GM19397 (cell line): ENCODE measurements around the gene IGSF21.

Experiments
- ATAC-seq: cut with Tn5 transposase; IDR thresholded peaks from one replicate; pipeline ENCODE4 v1.9.1; 2021; ENCODE audit warnings: mild to moderate bottlenecking, moderate library complexity; ENCODE audit not compliant: unreplicated experiment

IGSF21 gene

DNA sequence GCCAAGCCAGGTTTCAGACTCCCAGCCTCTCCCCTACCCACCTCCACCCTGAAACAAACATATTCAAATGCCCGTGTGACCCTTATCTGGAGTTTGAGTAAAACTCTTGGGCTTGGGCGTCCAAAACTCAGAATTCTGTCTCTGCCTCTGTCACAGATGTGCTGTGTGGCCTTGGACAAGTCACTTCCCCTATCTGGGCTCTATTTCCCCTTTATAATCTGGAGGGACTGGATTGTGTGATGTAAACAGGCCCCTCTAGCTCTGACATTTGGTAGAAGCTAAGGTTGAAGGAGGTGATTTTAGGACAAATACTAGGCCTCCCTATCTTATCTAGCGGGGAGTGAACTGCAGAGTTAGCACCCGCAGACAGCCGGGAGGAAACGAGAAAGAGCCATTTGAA lies 67.5 kb downstream of the IGSF21 start:
- no peak for ATAC-seq

DNA sequence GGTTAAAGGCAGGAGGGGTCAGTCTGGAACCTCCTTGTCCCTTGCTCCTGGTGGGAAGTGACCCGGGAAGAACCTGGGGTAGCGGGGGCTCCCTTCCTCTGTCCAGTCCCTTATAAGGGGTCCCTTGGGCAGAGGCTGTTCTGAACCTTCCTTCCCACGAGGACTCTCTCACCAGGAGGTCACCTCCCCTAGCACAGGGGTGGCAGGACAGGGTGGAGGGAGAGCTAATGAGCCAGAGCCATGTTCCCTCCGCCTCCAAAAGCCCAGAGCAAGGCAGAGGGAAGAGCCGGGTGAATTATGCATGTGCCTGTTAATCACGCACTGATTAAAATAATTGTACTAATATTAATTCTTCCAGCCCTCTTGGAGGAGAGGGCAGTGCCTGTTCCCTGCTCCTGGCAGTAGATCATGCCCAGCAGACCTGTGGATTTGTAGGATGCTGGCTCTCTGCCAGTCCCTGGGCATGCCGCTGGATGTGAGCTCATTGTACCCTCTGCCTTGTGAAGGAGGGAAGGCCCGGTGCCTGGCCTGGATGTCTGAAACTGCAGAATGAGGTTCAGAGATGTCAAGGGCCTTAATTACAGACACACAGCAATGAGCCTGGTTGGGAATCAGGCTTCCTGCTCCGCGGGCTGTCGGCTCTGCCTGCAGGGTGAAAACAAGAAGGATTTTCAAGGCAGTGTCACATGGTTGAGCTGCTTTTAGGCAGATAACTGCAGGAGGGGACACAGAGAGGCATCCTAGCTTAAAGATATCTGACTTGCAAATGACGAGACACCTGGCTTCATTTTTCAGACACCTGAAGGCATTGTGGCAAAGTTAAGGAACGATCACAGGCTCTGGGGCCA lies 68.2 kb downstream of the IGSF21 start:
- no peak for ATAC-seq

GRCh38 chr1:18176619-18177018 lies 69.0 kb downstream of the IGSF21 start:
- no peak for ATAC-seq

DNA sequence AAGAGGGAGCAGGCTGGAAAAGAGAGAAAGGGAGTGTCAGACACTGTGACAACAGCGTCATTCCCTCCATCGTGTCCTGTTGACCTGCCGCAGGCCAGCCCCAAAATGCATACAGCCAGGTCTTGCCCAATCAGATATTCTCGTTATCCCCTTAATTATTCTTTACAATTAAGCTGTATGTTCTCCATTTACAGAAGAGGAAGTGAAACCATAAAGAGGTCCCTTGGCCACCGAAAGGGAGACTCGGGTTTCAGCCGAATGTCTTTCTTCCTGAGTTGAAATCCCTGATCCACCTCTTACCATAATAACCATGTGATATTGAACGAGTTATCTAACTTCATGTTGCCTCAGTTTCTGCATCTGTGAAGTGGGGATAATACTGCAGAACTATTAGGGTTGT lies 70.5 kb downstream of the IGSF21 start:
- ATAC-seq: no peak

DNA sequence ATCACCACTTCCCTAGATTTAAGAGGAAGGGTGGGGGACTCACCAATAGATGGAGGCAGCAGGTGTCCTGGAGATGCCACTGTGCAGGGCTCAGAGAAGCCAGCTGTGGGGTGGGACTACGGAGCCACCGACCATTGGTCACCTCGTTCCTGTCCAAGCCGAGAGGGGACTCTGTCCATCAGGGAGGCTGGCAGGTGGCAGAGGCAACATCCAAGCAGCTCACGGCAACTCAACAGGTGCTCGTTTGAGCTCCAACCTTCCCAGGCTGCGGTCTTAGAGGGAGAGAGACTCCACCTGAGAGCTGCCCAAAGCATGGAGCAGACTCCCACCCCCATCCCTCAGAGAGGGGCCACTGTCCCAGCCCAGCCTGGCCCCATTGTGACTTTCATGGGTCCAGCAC lies 71.4 kb downstream of the IGSF21 start:
- no peak for ATAC-seq

DNA sequence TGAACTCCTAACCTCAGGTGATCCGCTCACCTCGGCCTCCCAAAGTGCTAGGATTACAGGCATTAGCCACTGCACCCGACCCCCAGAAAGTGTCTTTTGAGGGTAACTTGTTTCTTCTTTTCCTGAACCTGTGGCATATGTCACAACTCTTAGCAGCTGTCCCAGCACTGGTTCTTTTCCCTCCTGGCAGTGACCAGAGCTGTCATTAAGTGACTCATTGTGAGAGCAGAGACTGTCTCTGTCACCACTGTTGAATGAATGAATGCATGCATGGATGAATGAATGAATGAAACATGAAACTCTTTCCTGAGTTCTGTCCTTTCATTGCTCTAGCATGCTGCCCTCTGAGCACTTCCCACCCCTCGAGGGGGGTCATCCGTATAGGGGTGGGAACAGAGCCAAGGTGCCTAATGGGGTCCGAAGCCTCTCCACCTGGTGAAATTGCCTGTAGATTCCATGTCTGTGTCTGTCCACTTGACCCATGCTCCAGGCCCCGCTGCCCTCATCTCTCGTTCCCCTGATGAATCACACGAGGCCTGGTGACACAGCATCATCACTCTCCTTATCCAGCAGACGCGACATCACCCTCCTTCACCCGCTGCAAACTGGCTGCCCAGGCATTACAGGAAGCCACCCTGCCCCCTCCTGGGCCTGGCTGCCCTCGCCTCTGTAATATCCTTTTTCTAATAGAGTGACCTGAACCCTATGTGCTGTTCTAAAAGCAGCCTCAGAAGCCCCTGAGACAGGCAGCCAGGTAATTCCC lies 75.0 kb downstream of the IGSF21 start:
- ATAC-seq: no peak

DNA sequence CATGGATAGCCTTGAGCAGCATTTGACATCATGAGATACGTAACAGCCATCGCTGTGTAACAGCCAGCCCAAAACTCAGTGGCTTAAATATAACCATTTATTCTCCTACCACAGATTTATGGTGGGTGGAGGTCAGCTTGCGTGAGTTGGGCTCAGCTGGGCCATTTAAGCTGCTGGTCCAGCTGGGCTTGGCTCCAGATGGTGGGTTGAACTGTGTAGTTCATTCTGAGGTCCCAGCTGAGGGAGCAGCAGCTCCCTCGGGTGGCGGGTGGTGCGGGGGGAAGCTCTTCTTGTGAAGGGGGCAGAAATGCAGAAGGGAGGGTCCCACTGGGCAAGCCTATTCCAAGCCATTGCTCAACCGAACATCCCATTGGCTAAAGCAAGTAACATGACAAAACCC lies 75.9 kb downstream of the IGSF21 start:
- no peak for ATAC-seq

DNA sequence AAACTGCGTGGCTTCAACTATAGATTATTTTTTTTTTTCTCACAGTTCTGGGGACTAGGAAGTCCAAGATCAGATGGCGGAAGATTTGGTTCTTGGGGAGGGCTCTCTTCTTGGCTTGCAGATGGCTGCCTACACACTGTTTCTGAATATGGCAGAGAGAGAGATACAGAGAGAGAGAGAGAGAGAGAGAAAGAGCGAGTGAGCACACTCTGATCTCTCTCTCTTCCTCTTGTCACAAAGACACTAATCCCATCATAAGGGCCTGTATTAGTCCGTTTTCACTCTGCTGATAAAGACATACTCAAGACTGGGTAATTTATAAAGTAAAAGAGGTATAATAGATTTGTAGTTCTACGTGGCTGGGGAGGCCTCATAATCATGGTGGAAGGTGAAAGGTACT lies 79.5 kb downstream of the IGSF21 start:
- ATAC-seq: no peak

- ATAC-seq: no peak
These were observed 81.4 kb downstream of the IGSF21 start for GRCh38 chr1:18188820-18189517.

GRCh38 chr1:18190598-18190997 lies 83.0 kb downstream of the IGSF21 start:
- ATAC-seq: no peak

DNA sequence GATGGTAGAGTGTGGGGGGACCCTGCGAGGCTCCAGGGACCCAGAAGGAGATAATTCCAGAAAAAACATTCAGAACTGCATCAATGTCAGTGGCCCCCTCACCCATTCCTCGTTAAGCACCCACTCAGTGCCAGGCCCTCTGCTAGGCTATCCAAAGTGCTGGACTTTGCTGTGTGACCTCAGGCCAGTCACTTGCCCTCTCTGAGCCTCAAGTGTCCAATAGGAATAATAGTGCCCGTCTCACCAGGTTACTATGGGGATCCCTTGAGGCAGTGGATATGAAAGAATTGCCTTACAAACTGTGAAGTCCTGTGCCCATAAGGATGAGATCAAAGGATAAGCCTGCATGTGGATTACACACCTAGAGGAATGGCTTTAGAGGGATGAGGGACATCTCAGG lies 83.4 kb downstream of the IGSF21 start:
- no peak for ATAC-seq

DNA sequence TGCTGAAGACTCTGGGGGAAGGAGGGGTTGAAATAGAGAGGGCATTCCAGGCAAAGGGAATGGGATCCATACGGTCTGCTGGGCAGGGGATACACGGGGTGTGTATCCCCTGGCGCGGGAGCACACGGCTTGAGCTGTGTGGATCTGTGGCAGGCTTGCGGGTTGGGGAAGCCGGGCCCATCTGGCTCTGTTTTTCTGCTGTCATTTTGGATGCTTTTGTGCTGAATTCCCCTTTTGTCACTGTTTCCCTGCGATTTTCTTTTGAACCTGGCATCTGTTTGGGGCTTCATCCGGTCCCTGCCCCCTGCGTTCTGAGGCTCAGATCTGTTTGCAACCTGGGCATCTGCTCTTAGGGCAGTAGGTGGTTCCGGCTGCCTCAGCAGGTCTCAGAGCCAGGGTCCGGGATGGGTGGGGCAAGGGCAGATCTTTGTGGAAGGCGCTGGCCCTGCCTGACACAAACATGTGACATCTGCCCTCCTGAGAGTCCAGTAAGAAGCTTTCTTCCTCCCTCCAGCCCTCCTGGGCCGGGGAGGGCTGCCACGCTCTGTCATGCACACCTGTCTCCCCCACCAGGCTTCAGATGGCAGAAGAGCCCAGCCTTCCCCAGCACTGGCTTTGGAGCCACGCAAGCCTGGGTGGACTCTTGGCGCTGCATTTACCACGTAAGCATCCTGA lies 84.0 kb downstream of the IGSF21 start:
- no peak for ATAC-seq

- no peak for ATAC-seq
These were observed 84.6 kb downstream of the IGSF21 start for GRCh38 chr1:18192182-18192581.

GRCh38 chr1:18192974-18193373 lies 85.4 kb downstream of the IGSF21 start:
- ATAC-seq: no peak

DNA sequence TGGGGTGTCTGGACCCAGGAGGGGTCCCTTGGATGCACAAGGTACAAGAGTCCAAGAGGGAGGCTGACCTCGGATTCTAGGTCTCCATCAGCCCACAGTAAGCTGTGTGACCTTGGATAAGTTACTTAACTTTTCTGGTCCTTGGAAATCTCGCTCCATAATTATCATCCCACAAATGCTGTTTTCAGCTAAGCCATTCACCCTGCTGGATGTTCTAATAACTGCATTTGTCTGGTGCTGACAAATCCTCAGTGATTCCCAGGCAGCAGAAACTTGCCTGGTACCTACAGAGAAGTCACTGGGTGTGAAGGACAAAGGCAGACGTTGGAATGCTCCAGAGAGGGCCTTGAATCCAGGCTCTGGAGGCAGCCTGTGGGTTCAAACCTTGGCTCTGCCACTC lies 89.7 kb downstream of the IGSF21 start:
- ATAC-seq: no peak

- ATAC-seq: no peak
These were observed 90.7 kb downstream of the IGSF21 start for GRCh38 chr1:18198260-18198659.

DNA sequence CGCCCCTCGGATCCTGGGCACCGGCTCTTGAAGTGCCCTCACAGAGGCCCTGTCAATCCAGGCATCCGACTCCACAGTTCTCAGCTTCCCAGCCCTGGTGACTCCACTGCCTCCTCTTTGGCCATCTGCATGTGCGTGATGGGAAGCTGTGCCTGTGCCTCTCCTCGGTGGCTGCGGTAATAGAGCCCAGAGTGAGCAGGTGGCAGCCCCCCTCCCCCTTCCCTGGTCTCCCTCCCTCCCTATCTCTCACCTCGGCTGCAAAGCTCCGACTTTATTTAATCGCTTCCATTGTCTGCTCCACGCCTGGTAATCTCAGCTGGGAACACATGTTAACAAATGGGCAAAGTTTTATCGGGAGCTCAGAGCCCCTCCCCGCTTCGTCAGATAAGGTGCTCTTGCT lies 91.9 kb downstream of the IGSF21 start:
- ATAC-seq: no peak

GRCh38 chr1:18200136-18200717 lies 92.6 kb downstream of the IGSF21 start:
- ATAC-seq: no peak

- no peak for ATAC-seq
These were observed 93.3 kb downstream of the IGSF21 start for GRCh38 chr1:18200918-18201317.

GRCh38 chr1:18201997-18202719 lies 94.6 kb downstream of the IGSF21 start:
- ATAC-seq: no peak
